ENCODE data around the gene HSPBAP1. TPM values are rescaled to one million over a fixed set of nuclear protein-coding genes. Genes with fewer than 3 reads are reported as not detected.

HSPBAP1 gene
- total and polyA plus RNA-seq, 2 of the 13 experiments (the other 11 are each of a cell fraction or from before 2014, with no cell fraction given) = 4.2 to 5.1 TPM

DNA sequence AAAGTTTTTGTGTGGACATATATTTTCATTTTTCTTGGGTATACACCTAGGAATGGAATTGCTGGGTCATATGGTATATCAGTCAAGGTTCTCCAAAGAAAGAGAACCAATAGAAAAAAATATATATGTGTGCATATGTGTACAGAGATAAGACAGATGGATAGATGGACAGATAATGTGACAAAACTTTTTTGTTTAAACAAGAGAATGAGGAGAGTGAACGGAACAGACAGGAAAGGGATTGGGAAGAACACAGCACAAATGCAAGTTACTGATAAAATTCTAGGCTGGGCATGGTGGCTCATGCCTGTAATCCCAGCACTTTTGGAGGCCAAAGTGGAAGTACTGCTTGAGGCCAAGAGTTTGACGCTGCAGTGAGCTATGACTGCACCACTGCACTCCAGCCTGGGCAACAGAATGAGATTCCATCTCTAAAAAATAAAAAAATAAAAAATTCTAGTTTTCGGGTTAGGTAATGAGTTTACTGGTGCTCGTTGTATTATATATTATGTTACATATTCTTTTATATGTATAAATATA, 50.0 kb downstream of the HSPBAP1 start (continued):
- no peak for TF ChIP-seq NR2C2 (CRISPR knock-in tag; IDR thresholded peaks at IDR 0.05; ENCODE audit: borderline replicate concordance)
- no peak for TF ChIP-seq ARNT2 (CRISPR knock-in tag; IDR thresholded peaks at IDR 0.05; ENCODE audit: low read depth)
- TF ChIP-seq ZNF160 (CRISPR knock-in tag; IDR thresholded peaks at IDR 0.05) = no peak
- no peak for TF ChIP-seq LCORL (IDR thresholded peaks at IDR 0.05)
- TF ChIP-seq LCORL (CRISPR knock-in tag; IDR thresholded peaks at IDR 0.05) = no peak
- no peak for TF ChIP-seq ZNF326 (CRISPR knock-in tag; IDR thresholded peaks at IDR 0.05; ENCODE audit: borderline replicate concordance)
- no peak for TF ChIP-seq AFF4 (CRISPR knock-in tag; IDR thresholded peaks at IDR 0.05)
- no peak for TF ChIP-seq MTA3 (CRISPR knock-in tag; IDR thresholded peaks at IDR 0.05)
- TF ChIP-seq REXO4 (CRISPR knock-in tag; IDR thresholded peaks at IDR 0.05; ENCODE audit: borderline replicate concordance) = no peak
- no peak for TF ChIP-seq SRSF1 (optimal IDR thresholded peaks at IDR 0.05; ENCODE audit: low read depth, low read length)
- TF ChIP-seq SIN3B (IDR thresholded peaks at IDR 0.05; ENCODE audit: low read length) = no peak
- no peak for TF ChIP-seq CREB3 (CRISPR knock-in tag; IDR thresholded peaks at IDR 0.05)

Measured in HepG2 (cell line).